H54 (cell line): ENCODE data around the gene PIF1.
"Not testable (repeated sequence)": the region's sequence is repeated elsewhere in the genome, so short reads cannot be mapped to it uniquely, and the experiment has no call there.

Experiments used
- DNase-seq: peaks from one replicate; pipeline ENCODE4 v3.0.0; 2011; ENCODE audit warnings: low spot score, mixed read lengths; ENCODE audit not compliant: insufficient read length
- FAIRE-seq: peaks from 3 replicates; lab custom pipeline; 2011; peaks lifted over from hg19 to GRCh38; lab: Jason Lieb, UNC
- POLR2A ChIP-seq: IDR thresholded peaks from 2 replicates; pipeline ENCODE4 v1.6.1; 2011; ENCODE audit warnings: low read depth, mild to moderate bottlenecking, low read length

Gene PIF1

DNA sequence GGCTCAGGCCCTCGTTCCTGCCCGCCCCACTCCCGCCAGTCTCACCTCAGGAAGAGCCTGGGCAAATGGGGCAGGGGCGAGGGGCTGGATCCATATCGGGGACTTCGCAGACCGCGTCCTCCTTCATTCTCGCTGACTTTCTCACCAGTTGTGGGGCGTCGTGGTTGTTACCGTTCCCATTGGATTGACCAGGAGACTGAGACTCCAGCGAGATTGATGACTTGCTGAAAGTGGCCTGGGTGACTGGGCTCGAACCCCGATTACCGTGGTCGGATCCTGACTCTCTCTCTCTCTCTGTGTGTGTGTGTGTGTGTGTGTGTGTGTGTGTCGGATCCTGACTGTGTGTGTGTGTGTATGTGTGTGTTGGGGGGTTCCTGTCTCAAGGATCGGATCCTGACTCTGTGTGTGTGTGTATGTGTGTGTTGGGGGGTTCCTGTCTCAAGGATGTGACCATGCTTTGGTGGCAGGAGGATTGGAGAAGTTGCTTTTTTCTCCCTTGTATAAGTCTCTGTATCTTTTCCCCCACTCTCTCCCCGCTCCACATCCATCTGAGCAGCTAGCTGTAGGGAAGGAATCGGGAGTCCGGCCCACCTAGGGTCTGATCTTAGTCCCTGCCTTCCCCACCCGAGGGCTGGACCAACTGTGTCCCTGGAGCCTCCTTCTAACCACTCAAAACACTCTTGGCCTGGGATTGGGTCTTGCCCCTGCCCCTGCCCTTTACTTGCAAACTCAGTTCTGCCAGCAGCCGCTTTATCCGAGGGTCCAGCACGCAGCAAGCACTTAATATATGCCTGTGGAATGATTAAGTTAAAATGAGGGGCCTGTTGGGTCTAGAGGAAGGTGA lies 16.9 kb upstream of the PIF1 start:
- DNase-seq (no peak), FAIRE-seq (no peak)
- TF ChIP-seq POLR2A = no peak

GRCh38 chr15:64841344-64842095 lies 16.1 kb upstream of the PIF1 start, which contains the start of gene PLEKHO2:
Gene PLEKHO2 (plus strand): TSS chr15:64841915. CDS start chr15:64842017, 102 bp downstream.
- peak; percentile 96 for TF ChIP-seq POLR2A
- DNase-seq (peak; percentile 83), FAIRE-seq (no peak)

DNA sequence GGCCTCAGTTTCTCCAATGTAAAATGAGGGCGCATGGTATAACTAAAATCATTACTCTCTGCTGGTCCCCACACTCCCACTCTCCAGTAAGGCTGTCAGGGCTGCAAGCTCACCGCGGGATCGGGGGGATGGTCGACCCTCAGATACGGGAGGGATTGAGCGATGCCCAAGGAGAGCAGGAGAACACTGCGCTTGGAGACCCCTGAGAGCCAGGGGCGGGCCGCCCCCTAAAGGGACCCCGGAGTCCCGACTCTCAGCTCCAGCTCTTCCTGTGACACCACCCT lies 15.6 kb upstream of the PIF1 start:
- no peak for FAIRE-seq
- DNase-seq = no peak
- TF ChIP-seq POLR2A = no peak

GRCh38 chr15:64837502-64837901 lies 12.1 kb upstream of the PIF1 start:
- FAIRE-seq = no peak
- no peak for DNase-seq

DNA sequence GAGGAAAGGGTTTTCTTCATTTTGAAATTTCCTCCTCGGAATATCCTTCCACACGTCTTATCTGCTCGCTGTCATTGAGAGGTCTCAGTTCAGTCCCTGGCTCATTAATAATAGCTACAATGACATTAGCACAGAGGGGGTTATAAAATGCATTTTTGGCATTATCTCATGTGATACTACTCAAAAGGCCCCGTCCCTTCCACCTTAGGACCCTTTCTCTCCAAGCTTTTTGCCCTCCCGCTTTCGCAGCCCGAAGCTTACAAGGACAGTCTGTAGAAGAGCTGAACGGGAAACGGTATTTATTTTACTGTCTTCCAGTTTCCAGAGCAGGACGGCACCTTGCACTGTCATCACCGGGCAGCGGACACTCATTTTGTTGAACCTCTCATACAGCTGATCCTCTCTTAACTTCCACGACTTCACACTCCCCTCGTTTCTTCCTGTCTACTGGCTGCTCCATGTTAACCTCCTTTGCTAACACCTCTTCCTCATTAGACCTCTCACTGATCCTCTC lies 10.6 kb upstream of the PIF1 start:
- no peak for DNase-seq
- no peak for FAIRE-seq
- TF ChIP-seq POLR2A = no peak

More at GRCh38 chr15:64837502-64837901, 12.1 kb upstream of the PIF1 start:
- TF ChIP-seq POLR2A = no peak

DNA sequence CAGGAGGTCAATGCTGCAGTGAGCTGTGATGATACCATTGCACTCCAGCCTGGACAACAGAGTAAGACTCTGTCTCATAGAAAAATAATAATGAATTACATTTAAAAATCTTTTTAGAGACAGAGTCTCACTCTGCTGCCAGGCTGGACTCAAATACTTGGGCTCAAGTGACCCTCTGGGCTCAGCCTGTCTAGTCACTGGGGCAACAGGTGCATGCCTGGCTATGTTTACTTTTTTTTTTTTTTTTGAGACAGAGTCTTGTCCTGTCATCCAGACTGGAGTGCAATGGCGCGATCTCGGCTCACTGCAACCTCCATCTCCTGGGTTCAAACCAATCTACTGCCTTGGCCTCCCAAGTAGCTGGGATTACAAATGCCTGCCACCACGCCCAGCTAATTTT lies 8.2 kb upstream of the PIF1 start:
- no peak for TF ChIP-seq POLR2A
- DNase-seq = no peak
- no peak for FAIRE-seq

- TF ChIP-seq POLR2A = no peak
- FAIRE-seq (no peak), DNase-seq (no peak)
Measured at GRCh38 chr15:64828985-64829384, 3.5 kb upstream of the PIF1 start.

GRCh38 chr15:64824929-64825430 lies 467 bp downstream of the PIF1 start:
- no peak for DNase-seq
- no peak for FAIRE-seq
- no peak for TF ChIP-seq POLR2A

DNA sequence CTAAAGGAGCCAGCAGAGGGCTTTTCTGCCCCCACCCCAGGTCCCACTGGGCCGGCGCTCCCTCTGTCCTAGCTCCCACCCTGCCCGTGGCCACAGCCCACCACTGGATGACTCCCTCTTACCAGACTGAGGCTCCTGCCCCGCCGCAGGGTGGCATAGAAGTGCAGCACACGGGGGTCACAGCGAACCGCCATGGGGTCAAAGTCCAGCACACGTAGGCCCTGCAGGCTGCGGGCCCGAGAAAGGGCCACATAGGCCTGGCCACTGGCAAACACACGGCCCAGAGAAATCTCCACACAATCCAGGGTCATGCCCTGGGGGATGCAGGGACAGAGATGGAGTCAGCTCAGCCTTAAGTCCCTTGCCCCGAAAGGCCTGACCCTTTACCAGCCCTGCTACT lies 9.0 kb downstream of the PIF1 start:
- no peak for DNase-seq
- FAIRE-seq = no peak
- no peak for TF ChIP-seq POLR2A

- not testable (repeated sequence) for DNase-seq, FAIRE-seq
Measured at GRCh38 chr15:64814965-64815364, 10.5 kb downstream of the PIF1 start.

DNA sequence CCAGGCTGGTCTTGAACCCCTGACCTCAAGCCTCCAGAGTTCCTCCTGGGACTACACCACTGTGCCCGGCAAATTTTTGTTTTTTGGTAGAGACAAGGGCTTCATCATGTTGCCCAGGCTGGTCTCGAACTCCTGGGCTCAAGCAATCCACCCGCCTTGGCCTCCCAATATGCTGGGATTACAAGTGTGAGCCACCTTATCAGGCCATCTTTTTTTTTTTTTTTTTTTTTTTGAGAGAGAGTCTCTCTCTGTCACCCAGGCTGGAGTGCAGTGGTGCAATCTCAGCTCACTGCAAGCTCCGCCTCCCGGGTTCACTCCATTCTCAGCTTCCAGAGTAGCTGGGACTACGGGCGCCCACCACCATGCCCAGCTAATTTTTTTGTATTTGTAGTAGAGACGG lies 11.2 kb downstream of the PIF1 start:
- not testable (repeated sequence) for DNase-seq, FAIRE-seq

DNA sequence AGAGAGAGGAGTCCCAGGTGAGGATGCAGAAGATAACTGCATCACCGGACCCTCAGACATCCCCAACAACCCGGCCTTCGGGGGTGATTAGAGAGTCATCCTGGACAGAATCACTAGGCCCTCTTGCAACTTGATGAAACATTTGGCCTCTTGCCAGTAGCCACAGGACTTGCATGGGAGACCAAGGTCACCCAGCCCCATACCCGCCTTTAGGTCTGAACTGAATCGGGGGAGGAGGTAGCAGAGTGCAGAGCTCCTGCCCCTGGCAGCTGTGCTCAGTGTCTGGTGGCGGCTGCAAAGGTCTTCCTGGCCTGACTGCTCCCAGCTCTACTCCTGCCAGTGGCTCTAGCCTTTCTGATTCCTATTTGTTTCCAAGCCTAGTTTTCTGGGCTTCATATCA lies 12.4 kb downstream of the PIF1 start:
- FAIRE-seq (no peak), DNase-seq (no peak)
- TF ChIP-seq POLR2A = no peak

DNA sequence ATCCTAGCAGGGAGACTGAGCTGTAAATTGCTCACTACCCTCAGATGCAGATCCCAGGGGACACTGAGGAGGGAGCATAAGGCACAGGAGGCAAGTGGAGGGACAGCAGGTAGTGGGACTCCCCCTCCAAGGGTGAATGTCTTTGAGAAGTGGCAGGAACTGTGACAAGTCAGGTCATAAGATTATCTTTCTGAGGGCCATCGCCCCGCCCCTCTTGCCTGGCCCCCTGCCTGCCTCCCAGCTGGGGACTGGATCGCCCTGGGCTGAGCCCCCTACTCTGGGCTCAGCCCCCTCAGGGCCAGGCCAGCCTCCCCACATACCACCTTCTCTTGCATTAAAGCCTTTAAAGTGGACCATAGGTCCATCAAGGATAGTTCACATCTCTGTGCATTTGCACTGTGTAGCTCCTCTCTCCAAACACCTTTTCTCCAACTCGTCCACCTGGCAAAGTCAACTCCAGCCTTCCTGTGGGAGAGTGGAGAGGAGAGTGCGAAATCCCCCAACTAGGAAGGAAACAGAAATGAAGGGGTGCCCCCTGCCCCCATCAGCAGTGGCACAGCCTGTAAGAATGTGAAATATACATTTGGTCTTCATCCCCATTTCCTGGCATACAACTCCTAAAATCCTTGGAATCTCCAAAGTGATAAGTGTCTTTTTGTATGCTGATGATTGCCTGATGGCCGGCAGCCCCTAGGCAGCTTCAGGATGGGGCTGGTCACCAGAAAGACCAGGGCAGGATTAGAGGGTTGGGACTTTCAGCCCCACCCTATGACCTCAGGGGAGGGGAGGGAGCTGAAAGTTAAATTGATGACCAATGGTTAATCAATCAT lies 14.7 kb downstream of the PIF1 start:
- no peak for TF ChIP-seq POLR2A
- no peak for DNase-seq
- FAIRE-seq = no peak
